Mesodermal cell (in vitro differentiated cells): ENCODE data around the gene SBNO2.

ENCODE experiments used
- H3K27ac ChIP-seq: 2 replicates; pipeline ENCODE4 v1.7.0; 2013; ENCODE audit warnings: mild to moderate bottlenecking, low read depth, low read length, moderate library complexity; ENCODE audit not compliant: severe bottlenecking
- H3K36me3 ChIP-seq: 2 replicates; pipeline ENCODE4 v1.7.1; 2013; ENCODE audit warnings: mild to moderate bottlenecking, low read length, moderate library complexity; ENCODE audit not compliant: control insufficient read depth, insufficient read depth
- H3K4me1 ChIP-seq: one replicate; pipeline ENCODE4 v1.7.1; 2013; ENCODE audit warnings: mild to moderate bottlenecking, low read length; ENCODE audit not compliant: insufficient read depth, control insufficient read depth, poor library complexity, severe bottlenecking
- H3K4me3 ChIP-seq: 2 replicates; pipeline ENCODE4 v1.7.0; 2013; ENCODE audit warnings: low read length, control low read depth, mild to moderate bottlenecking; ENCODE audit not compliant: insufficient read depth, poor library complexity, severe bottlenecking; ENCODE audit errors: extremely low read depth
- H3K9me3 ChIP-seq: 2 replicates; pipeline ENCODE4 v1.7.1; 2013; ENCODE audit warnings: mild to moderate bottlenecking, low read length, moderate library complexity; ENCODE audit not compliant: control insufficient read depth
- WGBS, 2 experiments: methylation state at CpG; one replicate each; pipeline ENCODE4 v1.1.5; 2013; ENCODE audit warnings: missing lambda C conversion rate in 2 of 2; ENCODE audit not compliant: insufficient coverage in 2 of 2; 5-methylcytosine and 5-hydroxymethylcytosine counted together

The SBNO2 gene

GRCh38 chr19:1106841-1107660 is 67.0 kb downstream of the SBNO2 start:
- H3K4me1 ChIP-seq = peaks cover 19% of the 10 kb centered on the region
- 84 to 86% methylated on average over 12 to 14 of the region's 17 CpGs for WGBS, 2 experiments
- no peak overlapping the region for H3K4me3 ChIP-seq

GRCh38 chr19:1105873-1106840 is 67.9 kb downstream of the SBNO2 start:
- Histone ChIP-seq H3K9me3 (no peaks in the 10 kb centered on the region), H3K4me3 (no peak overlapping the region), H3K36me3 (peaks cover 29% of the 10 kb centered on the region), H3K27ac (no peak overlapping the region), H3K4me1 (peaks cover 23% of the 10 kb centered on the region)
- 95 to 98% methylated on average over 20 to 27 of the region's 32 CpGs for WGBS, 2 experiments

More at GRCh38 chr19:1106841-1107660, 67.0 kb downstream of the SBNO2 start:
- H3K9me3 ChIP-seq = no peaks in the 10 kb centered on the region
- H3K36me3 ChIP-seq = peaks cover 33% of the 10 kb centered on the region
- peak overlapping the region; percentile 16 for H3K27ac ChIP-seq

- 41 to 45% methylated on average over 63 to 68 of the region's 69 CpGs for WGBS, 2 experiments
- peak overlapping the region; percentile 74 for H3K4me3 ChIP-seq
- peaks cover 24% of the 10 kb centered on the region for H3K36me3 ChIP-seq
- peaks cover 25% of the 10 kb centered on the region for H3K4me1 ChIP-seq
- peaks cover 3% of the 10 kb centered on the region for H3K9me3 ChIP-seq
- H3K27ac ChIP-seq = peak overlapping the region; percentile 95
Measured at GRCh38 chr19:1105008-1105872, 68.8 kb downstream of the SBNO2 start.

- WGBS, 2 experiments = 0% methylated on average over 53 to 78 of the region's 93 CpGs
- Histone ChIP-seq H3K27ac (peak overlapping the region; percentile 95), H3K36me3 (peaks cover 21% of the 10 kb centered on the region)
Measured at GRCh38 chr19:1104311-1105007, 69.6 kb downstream of the SBNO2 start.

GRCh38 chr19:1103708-1104310 is 70.3 kb downstream of the SBNO2 start, which contains the start of gene GPX4:
TSS of gene GPX4 (plus strand) at chr19:1103994. CDS start at chr19:1104044, 50 bp downstream.
- WGBS, 2 experiments = 0 to 1% methylated on average over 38 to 50 of the region's 75 CpGs
- H3K9me3 ChIP-seq = peaks cover 4% of the 10 kb centered on the region
- H3K4me3 ChIP-seq = peak within 1 kb of the TSS; percentile 74

More at GRCh38 chr19:1104311-1105007, 69.6 kb downstream of the SBNO2 start:
- peak overlapping the region; percentile 74 for H3K4me3 ChIP-seq
- peaks cover 4% of the 10 kb centered on the region for H3K9me3 ChIP-seq
- peaks cover 25% of the 10 kb centered on the region for H3K4me1 ChIP-seq

GRCh38 chr19:1103132-1103707 is 70.8 kb downstream of the SBNO2 start:
- H3K9me3 ChIP-seq = peaks cover 4% of the 10 kb centered on the region
- H3K36me3 ChIP-seq = peaks cover 19% of the 10 kb centered on the region
- no peak overlapping the region for H3K4me3 ChIP-seq
- peak overlapping the region; percentile 97 for H3K27ac ChIP-seq
- 73 to 78% methylated on average over 19 to 20 of the region's 20 CpGs for whole genome bisulfite sequencing, 2 experiments
- H3K4me1 ChIP-seq = peaks cover 29% of the 10 kb centered on the region

More at GRCh38 chr19:1103708-1104310, 70.3 kb downstream of the SBNO2 start, which contains the start of gene GPX4:
- Histone ChIP-seq H3K27ac (peak within 1 kb of the TSS; percentile 97), H3K4me1 (peaks cover 26% of the 10 kb centered on the region), H3K36me3 (peaks cover 19% of the 10 kb centered on the region)

- Histone ChIP-seq H3K9me3 (peaks cover 4% of the 10 kb centered on the region), H3K4me3 (no peak overlapping the region), H3K4me1 (peaks cover 29% of the 10 kb centered on the region), H3K36me3 (peaks cover 19% of the 10 kb centered on the region), H3K27ac (peak overlapping the region; percentile 97)
- WGBS, 2 experiments = 82 to 87% methylated on average over 9 to 15 of the region's 17 CpGs
Measured at GRCh38 chr19:1102407-1103131, 71.5 kb downstream of the SBNO2 start.

- Histone ChIP-seq H3K9me3 (peaks cover 4% of the 10 kb centered on the region), H3K36me3 (peaks cover 7% of the 10 kb centered on the region), H3K27ac (peak overlapping the region; percentile 97), H3K4me1 (peaks cover 25% of the 10 kb centered on the region), H3K4me3 (no peak overlapping the region)
- WGBS, 2 experiments = 69 to 75% methylated on average over 8 to 9 of the region's 9 CpGs
Measured at GRCh38 chr19:1101337-1101698, 72.8 kb downstream of the SBNO2 start.
